ENCODE measurements around the gene METRN.

Gene METRN

GRCh38 chr16:720990-721764 is 6.3 kb downstream of the METRN start, which contains the start of gene ANTKMT:
Gene ANTKMT, plus strand, starts transcription at chr16:721146. Its CDS starts 129 bp downstream, at chr16:721275.
- peak within 1 kb of the TSS; percentile 94 for H3K27ac ChIP-seq (ENCODE audit: extremely low read depth, low read depth, low read length)
- H3K9me3 ChIP-seq (ENCODE audit: control insufficient read depth, insufficient read depth, low read depth, low read length), result no peaks in the 10 kb centered on the region
- H3K36me3 ChIP-seq (ENCODE audit: control insufficient read depth in 2 of 2, insufficient read depth in 1 of 2, low read length in 2 of 2), result peaks cover 0 to 12% of the 10 kb centered on the region in 2 experiments; a peak in 1 of 3 replicates
- peaks cover 7% of the 10 kb centered on the region for H3K4me1 ChIP-seq (ENCODE audit: control insufficient read depth, insufficient read depth, low read length)
- CTCF ChIA-PET, result interaction anchor here (0.6 to 5.7 kb wide), 10 partner anchors 9 to 336 kb away, joined by 3 to 34 read pairs (median 5); partner anchors contain the start of genes CHTF18, CIAO3 and RPUSD1
- H3K4me3 ChIP-seq (ENCODE audit: low read depth, low read length), result peak within 1 kb of the TSS; percentile 66
- POLR2A ChIA-PET, result interaction anchor here (0.7 to 2.8 kb wide), 19 partner anchors 9 to 368 kb away, joined by 3 to 25 read pairs (median 6); partner anchors contain the start of genes CHTF18, CIAO3, GNG13 and RHOT2
- TF ChIP-seq FEZF1 (tag by site-specific recombination; IDR thresholded peaks at IDR 0.05) (no peak), KLF16 (tag by site-specific recombination; IDR thresholded peaks at IDR 0.05) (peak; percentile 19; the same call in 1 of the 2 replicates), ZNF148 (tag by site-specific recombination; IDR thresholded peaks at IDR 0.05; ENCODE audit: borderline replicate concordance) (no peak), ZNF76 (tag by site-specific recombination; IDR thresholded peaks at IDR 0.05; ENCODE audit: borderline replicate concordance, low read depth) (peak; percentile 49), ZBTB26 (tag by site-specific recombination; optimal IDR thresholded peaks at IDR 0.05) (peak; percentile 51), ZNF530 (tag by site-specific recombination; IDR thresholded peaks at IDR 0.05; ENCODE audit: low read depth) (no peak), ZNF580 (tag by site-specific recombination; IDR thresholded peaks at IDR 0.05) (no peak), ZNF311 (tag by site-specific recombination; IDR thresholded peaks at IDR 0.05; ENCODE audit: borderline replicate concordance) (no peak), ZNF214 (tag by site-specific recombination; IDR thresholded peaks at IDR 0.05; ENCODE audit: borderline replicate concordance) (no peak), ZNF473 (tag by site-specific recombination; IDR thresholded peaks at IDR 0.05) (no peak), ZNF24 (tag by site-specific recombination; IDR thresholded peaks at IDR 0.05) (no peak), ZNF211 (tag by site-specific recombination; IDR thresholded peaks at IDR 0.05; ENCODE audit: low read depth) (no peak), ZBTB11 (tag by site-specific recombination; conservative IDR thresholded peaks at IDR 0.05; ENCODE audit: low read depth) (peak; percentile 96), PRDM10 (tag by site-specific recombination; IDR thresholded peaks at IDR 0.05) (no peak), ZNF585B (tag by site-specific recombination; IDR thresholded peaks at IDR 0.05) (no peak), ZNF549 (tag by site-specific recombination; IDR thresholded peaks at IDR 0.05) (no peak), GLI2 (tag by site-specific recombination; IDR thresholded peaks at IDR 0.05; ENCODE audit: borderline replicate concordance, low read depth) (no peak), IKZF3 (tag by site-specific recombination; IDR thresholded peaks at IDR 0.05) (0 out of 2 replicates have a peak, but pooled peaks have one; percentile 24), ZNF596 (tag by site-specific recombination; IDR thresholded peaks at IDR 0.05) (peak; percentile 72), ZNF155 (tag by site-specific recombination; IDR thresholded peaks at IDR 0.05) (no peak), ZSCAN30 (tag by site-specific recombination; IDR thresholded peaks at IDR 0.05) (peak; percentile 97; the same call in 1 of the 2 replicates), PATZ1 (tag by site-specific recombination; IDR thresholded peaks at IDR 0.05) (no peak), ZNF157 (tag by site-specific recombination; IDR thresholded peaks at IDR 0.05) (no peak)

Measured in HEK293 (cell line).